SU-DHL-6 (cell line): ENCODE measurements around the gene HSDL2.

Experiments used
- H2AFZ ChIP-seq: fragments of 200-600 bp; sonication (generic); 2 replicates; pipeline ENCODE4 v1.6.1; 2014; ENCODE audit warnings: low read depth, mild to moderate bottlenecking, moderate library complexity, mixed read lengths, antibody characterized with exemption, low read length; ENCODE audit not compliant: severe bottlenecking
- H3F3A ChIP-seq: fragments of 200-600 bp; shearing (Covaris generic); 2 replicates; pipeline ENCODE4 v1.6.0; 2016; ENCODE audit warnings: antibody characterized with exemption, mild to moderate bottlenecking; ENCODE audit not compliant: insufficient read depth
- H3K27ac ChIP-seq: fragments of 200-600 bp; sonication (generic); 2 replicates; pipeline ENCODE4 v1.5.1; 2016; ENCODE audit warnings: low read depth, mild to moderate bottlenecking, low read length, moderate library complexity, mixed read lengths
- H3K27me3 ChIP-seq: fragments of 200-600 bp; sonication (generic), shearing (Covaris generic); 2 replicates; pipeline ENCODE4 v1.6.0; 2014; ENCODE audit warnings: mild to moderate bottlenecking, low read length
- H3K36me3 ChIP-seq: fragments of 200-600 bp; sonication (generic); 2 replicates; pipeline ENCODE4 v1.6.1; 2014; ENCODE audit warnings: mild to moderate bottlenecking, low read length, mixed read lengths
- H3K4me2 ChIP-seq: fragments of 300-600, 200-600 bp; shearing (Covaris generic), sonication (generic); 2 replicates; pipeline ENCODE4 v1.6.0; 2014; ENCODE audit warnings: low read length, low read depth, mild to moderate bottlenecking; ENCODE audit not compliant: poor library complexity, severe bottlenecking
- H3K4me3 ChIP-seq: fragments of 200-600 bp; sonication (generic); 2 replicates; pipeline ENCODE4 v1.5.1; 2014; ENCODE audit warnings: antibody characterized with exemption, low read length, mild to moderate bottlenecking, mixed read lengths; ENCODE audit not compliant: insufficient read depth, poor library complexity, severe bottlenecking
- H3K79me2 ChIP-seq: fragments of 200-600 bp; sonication (generic); 2 replicates; pipeline ENCODE4 v1.6.1; 2014; ENCODE audit warnings: mild to moderate bottlenecking, low read length, moderate library complexity; ENCODE audit not compliant: insufficient read depth
- H3K9ac ChIP-seq: fragments of 200-600 bp; sonication (generic); 2 replicates; pipeline ENCODE4 v1.7.0; 2014; ENCODE audit warnings: mild to moderate bottlenecking, low read length
- H3K9me2 ChIP-seq: fragments of 200-600 bp; sonication (generic); replicated peaks from 2 replicates; pipeline ENCODE4 v1.6.1; 2014; ENCODE audit warnings: low read length; ENCODE audit not compliant: insufficient read depth
- H3K9me3 ChIP-seq: fragments of 200-600 bp; sonication (generic); 2 replicates; pipeline ENCODE4 v1.6.1; 2014; ENCODE audit warnings: low read length, mixed read lengths; ENCODE audit not compliant: insufficient read depth
- H4K20me1 ChIP-seq: fragments of 200-600 bp; sonication (generic); 2 replicates; pipeline ENCODE4 v1.6.1; 2014; ENCODE audit warnings: low read depth, mild to moderate bottlenecking, antibody characterized with exemption, low read length, moderate library complexity, mixed read lengths
- CTCF ChIP-seq: fragments of 200-600 bp; sonication (generic); IDR thresholded peaks from one replicate; pipeline ENCODE4 v1.5.1; 2017; ENCODE audit warnings: antibody characterized with exemption, mild to moderate bottlenecking, low read length, moderate library complexity; ENCODE audit not compliant: insufficient read depth, poor library complexity, severe bottlenecking
- EZH2phosphoT487 ChIP-seq: fragments of 200-600 bp; sonication (generic), shearing (Covaris generic); conservative IDR thresholded peaks from 2 replicates; pipeline ENCODE4 v1.6.1; 2018; ENCODE audit warnings: mild to moderate bottlenecking, antibody characterized with exemption, low read length, moderate library complexity, mixed read lengths

Gene HSDL2

GRCh38 chr9:112465352-112465751, 85.4 kb downstream of the HSDL2 start:
- no peak for TF ChIP-seq EZH2phosphoT487
- TF ChIP-seq CTCF, result no peak
- H3K4me3 ChIP-seq, result no peak overlapping the region

DNA sequence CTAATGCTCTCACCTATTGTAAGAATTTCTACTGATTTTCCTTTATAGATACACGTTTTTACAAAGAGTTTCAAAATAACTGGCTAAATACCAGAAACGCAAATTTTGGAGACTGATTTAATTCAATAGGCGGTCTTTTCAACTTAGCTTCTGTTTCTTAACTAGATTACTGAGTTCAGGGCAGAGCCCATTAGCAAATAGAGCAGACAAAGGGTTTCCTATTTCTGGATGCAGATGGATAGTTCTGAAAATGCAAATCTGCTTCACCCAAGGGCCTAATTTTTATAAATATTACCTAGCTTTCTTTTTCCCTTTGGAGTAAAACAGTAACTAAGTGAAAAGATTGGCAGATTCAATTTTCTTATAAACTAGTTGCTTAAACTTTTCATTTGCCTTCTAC, 93.1 kb downstream of the HSDL2 start:
- H3K9me3 ChIP-seq, result no peaks in the 10 kb centered on the region
- no peak overlapping the region for H3K4me3 ChIP-seq
- no peak overlapping the region for H3K9ac ChIP-seq
- H3K9me2 ChIP-seq, result no peaks in the 10 kb centered on the region
- TF ChIP-seq EZH2phosphoT487 (no peak), CTCF (no peak)
- H4K20me1 ChIP-seq, result no peaks in the 10 kb centered on the region
- H3K4me2 ChIP-seq, result no peak overlapping the region
- H3K79me2 ChIP-seq, result no peaks in the 10 kb centered on the region
- no peaks in the 10 kb centered on the region for H3K27me3 ChIP-seq
- H3F3A ChIP-seq, result no peaks in the 10 kb centered on the region
- H3K36me3 ChIP-seq, result no peaks in the 10 kb centered on the region
- H2AFZ ChIP-seq, result no peak overlapping the region
- H3K27ac ChIP-seq, result no peak overlapping the region

More at GRCh38 chr9:112465352-112465751, 85.4 kb downstream of the HSDL2 start:
- Histone ChIP-seq H4K20me1 (no peaks in the 10 kb centered on the region), H3K4me2 (no peak overlapping the region), H3K9me3 (no peaks in the 10 kb centered on the region), H3K27ac (no peak overlapping the region), H3K9me2 (no peaks in the 10 kb centered on the region), H3K27me3 (no peaks in the 10 kb centered on the region), H2AFZ (no peak overlapping the region), H3K36me3 (peaks cover 4% of the 10 kb centered on the region; the same call in 1 of the 2 replicates), H3F3A (no peaks in the 10 kb centered on the region; the same call in 1 of the 2 replicates), H3K79me2 (no peaks in the 10 kb centered on the region), H3K9ac (no peak overlapping the region)

DNA sequence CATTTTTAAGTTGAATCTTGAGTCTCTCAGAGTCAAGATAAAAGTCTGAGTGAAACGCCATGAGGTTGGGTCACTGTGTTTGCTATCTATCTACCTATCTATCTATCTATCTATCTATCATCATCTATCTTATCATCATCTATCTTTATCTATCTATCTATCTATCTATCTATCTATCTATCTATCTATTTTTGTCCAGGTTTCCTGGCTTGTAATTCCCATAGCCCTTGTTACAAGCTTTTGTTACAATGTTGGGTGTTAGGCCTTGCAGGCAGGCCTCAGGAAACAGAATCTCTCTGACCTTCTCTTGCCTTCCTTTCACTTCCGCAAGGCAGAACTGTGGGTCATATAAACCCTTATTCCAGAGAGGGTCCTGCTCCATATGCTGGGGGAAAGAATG, 94.1 kb downstream of the HSDL2 start:
- Histone ChIP-seq H3K27ac (no peak overlapping the region), H3K36me3 (no peaks in the 10 kb centered on the region), H3K4me2 (no peak overlapping the region), H3K4me3 (no peak overlapping the region), H3K9ac (no peak overlapping the region), H3K9me3 (no peaks in the 10 kb centered on the region), H4K20me1 (no peaks in the 10 kb centered on the region), H2AFZ (no peak overlapping the region), H3K9me2 (no peaks in the 10 kb centered on the region), H3K27me3 (no peaks in the 10 kb centered on the region), H3F3A (no peaks in the 10 kb centered on the region), H3K79me2 (no peaks in the 10 kb centered on the region)
- TF ChIP-seq CTCF, result no peak

DNA sequence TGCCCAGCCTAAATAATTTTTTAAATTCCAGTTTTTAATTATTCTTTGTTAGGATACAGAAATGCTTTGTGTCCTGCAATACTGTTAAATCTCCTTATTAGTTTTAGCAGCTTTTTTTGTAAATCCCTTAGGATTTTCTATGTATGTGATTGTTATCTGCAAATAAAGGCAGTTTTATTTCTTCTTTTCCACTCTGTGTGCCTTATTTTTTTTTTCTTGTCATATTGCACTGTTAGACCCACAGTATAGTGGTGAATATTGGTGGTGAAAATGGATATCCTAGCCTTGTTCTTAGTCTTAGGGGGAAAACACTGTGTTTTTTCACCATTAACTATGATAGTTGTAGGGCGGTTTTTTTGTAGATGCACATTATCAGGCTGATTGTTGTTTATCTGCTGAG, 95.4 kb downstream of the HSDL2 start:
- H3K79me2 ChIP-seq, result no peaks in the 10 kb centered on the region
- H2AFZ ChIP-seq, result no peak overlapping the region
- H3K9me3 ChIP-seq, result no peaks in the 10 kb centered on the region
- H3K36me3 ChIP-seq, result no peaks in the 10 kb centered on the region
- no peak overlapping the region for H3K9ac ChIP-seq
- no peaks in the 10 kb centered on the region for H3F3A ChIP-seq
- no peak overlapping the region for H3K27ac ChIP-seq
- H3K27me3 ChIP-seq, result no peaks in the 10 kb centered on the region
- no peaks in the 10 kb centered on the region for H3K9me2 ChIP-seq
- TF ChIP-seq EZH2phosphoT487 (no peak), CTCF (no peak)
- H3K4me2 ChIP-seq, result no peak overlapping the region
- H3K4me3 ChIP-seq, result no peak overlapping the region
- H4K20me1 ChIP-seq, result no peaks in the 10 kb centered on the region
